HK-2 (cell line): ENCODE data around the gene CELSR1.

ENCODE experiments used
- DNase-seq: peaks from one replicate; pipeline ENCODE4 v3.0.0-alpha.2; 2018; ENCODE audit not compliant: unreplicated experiment

CELSR1 gene

GRCh38 chr22:46425016-46425415 is 112.4 kb downstream of the CELSR1 start:
- DNase-seq, result peak; percentile 62

GRCh38 chr22:46424496-46424895 is 112.9 kb downstream of the CELSR1 start:
- no peak for DNase-seq

GRCh38 chr22:46422896-46423295 is 114.5 kb downstream of the CELSR1 start:
- DNase-seq, result no peak

- peak; percentile 25 for DNase-seq
Measured at GRCh38 chr22:46421267-46421666, 116.2 kb downstream of the CELSR1 start.

GRCh38 chr22:46419754-46420571 is 117.5 kb downstream of the CELSR1 start:
- no peak for DNase-seq

- no peak for DNase-seq
Measured at GRCh38 chr22:46418827-46419226, 118.6 kb downstream of the CELSR1 start.

GRCh38 chr22:46417769-46418168 is 119.7 kb downstream of the CELSR1 start:
- DNase-seq, result no peak

GRCh38 chr22:46416891-46417580 is 120.4 kb downstream of the CELSR1 start:
- DNase-seq, result peak; percentile 68

- DNase-seq, result peak; percentile 64
Measured at GRCh38 chr22:46416520-46416871, 120.9 kb downstream of the CELSR1 start.

- DNase-seq, result no peak
Measured at GRCh38 chr22:46415776-46416519, 121.5 kb downstream of the CELSR1 start.

GRCh38 chr22:46414704-46415103 is 122.7 kb downstream of the CELSR1 start:
- DNase-seq, result no peak

GRCh38 chr22:46413725-46414379 is 123.6 kb downstream of the CELSR1 start:
- DNase-seq, result no peak

GRCh38 chr22:46411347-46411746 is 126.1 kb downstream of the CELSR1 start:
- no peak for DNase-seq

- no peak for DNase-seq
Measured at GRCh38 chr22:46410291-46410808, 127.1 kb downstream of the CELSR1 start.

- DNase-seq, result no peak
Measured at GRCh38 chr22:46409631-46410210, 127.7 kb downstream of the CELSR1 start.

- no peak for DNase-seq
Measured at GRCh38 chr22:46408568-46409506, 128.6 kb downstream of the CELSR1 start.

- DNase-seq, result no peak
Measured at GRCh38 chr22:46407748-46408147, 129.7 kb downstream of the CELSR1 start.

- no peak for DNase-seq
Measured at GRCh38 chr22:46406791-46407190, 130.6 kb downstream of the CELSR1 start.

GRCh38 chr22:46406349-46406748 is 131.1 kb downstream of the CELSR1 start:
- no peak for DNase-seq

- no peak for DNase-seq
Measured at GRCh38 chr22:46405901-46406300, 131.5 kb downstream of the CELSR1 start.
